Cerebellar nuclear complex (tissue), 1 donor: ENCODE measurements around the gene PDE4D.
A peak's percentile ranks its signal among the peaks of the same experiment; 100 is the strongest.

Experiments used
- DNase-seq, 2 experiments: peaks; one replicate each; lab custom pipeline; 2025; lab: John Stamatoyannopoulos, UW

PDE4D gene

GRCh38 chr5:59838989-59839388 is 54.5 kb downstream of the PDE4D start:
- DNase-seq: no peak

- no peak for DNase-seq
These were observed 55.5 kb downstream of the PDE4D start for GRCh38 chr5:59838067-59838466.

GRCh38 chr5:59837071-59837470 is 56.5 kb downstream of the PDE4D start:
- no peak for DNase-seq

- no peak for DNase-seq
These were observed 57.7 kb downstream of the PDE4D start for GRCh38 chr5:59835800-59836199.

GRCh38 chr5:59833448-59833847 is 60.1 kb downstream of the PDE4D start:
- DNase-seq: no peak

GRCh38 chr5:59832577-59833301 is 60.8 kb downstream of the PDE4D start:
- DNase-seq: no peak

GRCh38 chr5:59831326-59832010 is 62.1 kb downstream of the PDE4D start:
- no peak for DNase-seq

GRCh38 chr5:59830536-59831200 is 62.9 kb downstream of the PDE4D start:
- DNase-seq: no peak

- no peak for DNase-seq
These were observed 63.6 kb downstream of the PDE4D start for GRCh38 chr5:59829922-59830321.

- no peak for DNase-seq
These were observed 64.1 kb downstream of the PDE4D start for GRCh38 chr5:59829386-59829785.

GRCh38 chr5:59828623-59829022 is 64.9 kb downstream of the PDE4D start:
- no peak for DNase-seq

GRCh38 chr5:59826996-59827395 is 66.5 kb downstream of the PDE4D start:
- DNase-seq: no peak

GRCh38 chr5:59823420-59823819 is 70.1 kb downstream of the PDE4D start:
- no peak for DNase-seq

GRCh38 chr5:59819806-59820205 is 73.7 kb downstream of the PDE4D start:
- DNase-seq: no peak

- no peak for DNase-seq
These were observed 76.0 kb downstream of the PDE4D start for GRCh38 chr5:59817536-59817935.

GRCh38 chr5:59816654-59817300 is 76.7 kb downstream of the PDE4D start:
- DNase-seq: no peak

GRCh38 chr5:59814537-59814872 is 79.0 kb downstream of the PDE4D start:
- DNase-seq: no peak

- DNase-seq: no peak
These were observed 79.6 kb downstream of the PDE4D start for GRCh38 chr5:59813761-59814536.

- DNase-seq: peak in 1 of 2 experiments; percentile 31
These were observed 83.5 kb downstream of the PDE4D start for GRCh38 chr5:59810041-59810440.

- no peak for DNase-seq
These were observed 85.7 kb downstream of the PDE4D start for GRCh38 chr5:59807806-59808205.

- DNase-seq: no peak
These were observed 93.1 kb downstream of the PDE4D start for GRCh38 chr5:59800347-59800893.
